Fibroblast of skin of right biceps (primary cell): ENCODE results near the gene HRC.

Experiments used
- DNase-seq: peaks from one replicate; pipeline ENCODE4 v3.0.0-alpha.2; 2013

The HRC gene

DNA sequence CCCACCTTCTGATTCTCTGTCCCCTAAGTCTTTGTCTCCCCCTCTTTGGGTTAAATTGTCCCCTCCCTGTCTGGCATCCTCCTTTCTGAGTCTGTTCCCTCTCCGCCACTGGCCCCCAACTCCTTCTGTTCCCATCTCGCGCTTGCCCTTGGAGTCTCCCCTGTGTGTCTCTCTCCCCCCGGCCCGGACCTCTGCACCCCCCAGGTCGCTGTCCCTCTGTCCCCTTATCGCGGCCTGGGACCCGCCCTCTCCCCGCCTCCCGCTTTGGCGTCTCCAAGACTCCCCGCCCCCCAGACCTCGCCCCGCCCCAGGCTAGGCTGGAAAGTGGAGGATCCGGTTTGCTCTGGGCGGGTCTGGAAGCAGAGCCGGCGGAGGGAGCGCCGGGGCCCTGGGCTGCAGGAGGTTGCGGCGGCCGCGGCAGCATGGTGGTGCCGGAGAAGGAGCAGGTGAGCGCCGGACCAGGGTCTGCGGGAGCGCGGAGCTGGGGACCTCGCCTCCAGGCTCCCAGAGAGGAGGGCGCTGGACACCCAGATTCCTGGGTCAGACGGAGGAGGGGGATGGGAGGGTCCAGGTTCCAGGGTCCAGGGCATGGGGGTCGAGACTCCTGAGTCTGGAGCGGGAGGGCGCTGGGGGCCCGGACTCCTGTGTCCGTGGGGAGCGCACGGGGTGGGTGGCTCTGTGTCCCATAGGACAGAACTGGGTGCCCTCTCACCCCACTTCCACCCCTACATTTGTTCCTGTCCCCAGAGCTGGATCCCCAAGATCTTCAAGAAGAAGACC lies 2.4 kb upstream of the HRC start, which contains the start of gene TRPM4:
Gene TRPM4 (plus strand): TSS at position 348 of the 780 bp plus-strand sequence. CDS start 75 bp downstream, at position 423.
- DNase-seq = peak; percentile 83

DNA sequence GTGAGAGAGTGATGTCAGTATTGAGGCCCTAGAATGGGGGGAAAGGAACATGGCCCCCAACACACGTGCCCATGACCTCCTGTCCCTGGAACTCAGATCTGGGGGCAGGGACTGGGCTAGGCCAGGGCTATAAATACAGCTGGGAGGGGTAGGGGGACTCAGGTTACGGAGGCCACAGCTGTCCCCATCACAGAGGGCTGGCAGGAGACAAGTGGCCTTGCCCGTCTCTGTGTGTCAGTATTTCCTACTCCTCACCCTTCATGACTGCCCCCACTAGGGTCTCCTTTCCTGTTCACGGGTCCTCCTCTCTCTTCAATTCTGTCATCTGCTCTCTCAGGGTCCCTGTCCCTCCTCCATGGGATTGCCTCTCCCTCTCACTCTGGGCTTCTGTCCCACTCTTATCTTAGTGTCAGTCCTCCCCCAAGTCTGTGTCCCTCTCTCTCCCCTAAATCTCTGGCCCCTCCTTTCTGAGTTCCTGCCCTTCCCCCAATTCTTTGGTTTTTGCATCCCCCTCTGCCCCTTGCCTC lies 687 bp upstream of the HRC start:
- no peak for DNase-seq

- no peak for DNase-seq
Observed at GRCh38 chr19:49154279-49154678, 917 bp downstream of the HRC start.

- DNase-seq = no peak
Observed at GRCh38 chr19:49153167-49153809, 1.9 kb downstream of the HRC start.

- DNase-seq = no peak
Observed at GRCh38 chr19:49152119-49152550, 3.1 kb downstream of the HRC start.

DNA sequence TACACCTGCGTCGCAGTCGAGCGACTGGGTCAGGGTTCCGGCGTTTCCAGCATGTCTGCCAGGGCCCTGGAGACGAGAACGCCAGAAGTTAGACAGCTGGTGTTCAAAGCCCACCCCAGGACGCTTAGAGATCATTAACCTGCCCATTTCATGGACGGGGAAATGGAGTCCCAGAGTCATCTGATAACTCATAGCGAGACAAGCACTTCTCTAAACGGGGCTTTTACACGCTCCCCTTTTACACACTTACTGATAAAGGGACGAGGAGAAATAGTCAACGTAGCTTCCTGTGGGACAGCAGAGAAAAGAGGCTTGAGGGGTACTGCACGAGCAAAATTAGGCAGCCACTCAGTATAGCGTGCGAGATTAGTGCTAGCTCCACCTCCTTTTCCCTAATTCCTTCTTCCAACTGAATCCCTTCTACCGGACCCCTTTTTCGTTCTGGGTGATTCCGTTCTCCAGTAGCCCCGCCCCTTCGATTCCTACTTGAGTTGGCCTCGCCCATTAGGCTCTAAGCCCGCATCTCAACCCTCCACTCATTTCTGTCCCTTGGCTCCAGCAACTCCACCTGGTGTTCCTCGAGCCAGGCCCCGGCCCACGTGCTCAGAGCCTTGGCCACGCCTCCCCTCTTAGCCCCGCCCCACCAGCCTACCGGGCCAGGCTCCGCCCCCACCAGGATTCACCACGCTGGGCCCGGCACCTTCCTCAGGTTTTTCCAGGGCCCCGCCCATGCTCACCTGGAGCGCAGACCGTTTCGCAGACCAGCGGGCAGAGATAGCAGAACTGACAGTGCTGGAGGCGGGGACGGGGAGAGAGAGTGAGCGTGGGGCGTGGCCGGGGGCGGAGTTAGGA lies 3.7 kb downstream of the HRC start:
- peak; percentile 42 for DNase-seq

GRCh38 chr19:49150944-49151243 lies 4.3 kb downstream of the HRC start:
- no peak for DNase-seq

- peak; percentile 83 for DNase-seq
Observed at GRCh38 chr19:49150106-49150943, 4.9 kb downstream of the HRC start.

GRCh38 chr19:49149652-49150105 lies 5.5 kb downstream of the HRC start:
- DNase-seq = peak; percentile 93

- peak; percentile 94 for DNase-seq
Observed at GRCh38 chr19:49148784-49149651, 6.2 kb downstream of the HRC start.

DNA sequence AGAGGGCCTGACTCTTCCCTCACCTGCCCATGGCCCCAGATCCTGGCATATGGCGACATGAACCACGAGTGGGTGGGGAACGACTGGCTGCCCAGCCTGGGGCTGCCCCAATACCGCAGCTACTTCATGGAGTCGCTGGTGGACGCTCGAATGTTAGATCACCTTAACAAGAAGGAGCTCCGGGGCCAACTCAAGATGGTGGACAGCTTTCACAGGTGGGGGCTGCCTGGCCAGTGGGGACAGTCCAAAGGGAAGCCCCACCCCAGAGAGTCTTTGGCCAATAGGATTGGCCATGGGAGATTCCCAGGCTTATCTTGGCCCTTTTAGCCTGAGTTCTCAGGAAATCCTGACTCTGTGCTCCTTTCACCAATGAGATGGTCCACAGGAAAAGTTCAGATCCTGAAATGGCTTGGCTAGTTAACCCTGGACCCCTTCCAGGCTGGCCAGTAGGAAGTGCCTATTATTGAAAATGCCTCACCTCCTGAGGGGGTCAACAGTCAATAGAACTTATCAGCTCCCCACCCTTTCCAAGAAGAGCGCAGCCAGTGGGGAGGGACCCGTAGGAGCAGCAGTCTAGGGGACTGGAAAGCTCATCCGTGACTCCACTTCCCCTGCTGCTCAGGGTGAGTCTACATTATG lies 7.0 kb downstream of the HRC start:
- no peak for DNase-seq

DNA sequence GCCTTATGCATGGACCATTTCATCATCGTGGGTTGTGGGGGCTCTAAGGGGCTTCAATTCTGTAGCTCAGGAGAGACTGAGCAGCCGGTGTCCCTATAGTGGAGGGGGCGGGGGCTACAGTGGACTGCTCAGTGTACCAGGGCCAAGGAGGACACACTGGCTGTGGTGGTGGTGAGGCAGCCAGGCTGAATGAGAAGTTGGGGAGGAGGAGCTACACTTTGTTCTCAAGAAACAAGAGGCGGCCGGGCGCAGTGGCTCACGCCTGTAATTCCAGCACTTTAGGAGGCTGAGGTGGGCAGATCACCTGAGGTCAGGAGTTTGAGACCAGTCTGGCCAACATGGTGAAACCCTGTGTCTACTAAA lies 8.8 kb downstream of the HRC start:
- DNase-seq = peak; percentile 41

- peak; percentile 82 for DNase-seq
Observed at GRCh38 chr19:49145573-49146407, 9.4 kb downstream of the HRC start.

DNA sequence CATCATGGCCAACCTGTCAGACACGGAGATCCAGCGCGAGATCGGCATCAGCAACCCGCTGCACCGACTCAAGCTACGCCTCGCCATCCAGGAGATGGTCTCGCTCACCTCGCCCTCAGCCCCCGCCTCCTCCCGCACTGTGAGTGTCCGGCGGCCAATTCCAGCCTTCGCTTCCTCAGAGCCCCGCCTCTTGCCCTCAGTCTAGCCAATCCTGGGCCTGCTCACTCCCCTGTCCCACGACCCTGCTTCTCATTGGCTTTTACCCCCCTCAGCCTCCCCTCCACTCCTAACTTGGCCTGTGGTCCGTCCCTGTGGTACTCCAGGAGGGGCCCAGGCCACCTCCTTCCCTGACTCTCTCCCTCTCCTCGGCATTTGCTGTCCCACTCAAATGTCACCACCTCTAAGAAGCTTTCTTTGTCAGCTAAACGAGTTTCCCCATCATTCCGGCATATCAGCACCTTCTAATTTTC lies 12.3 kb downstream of the HRC start:
- DNase-seq = peak; percentile 93

- DNase-seq = no peak
Observed at GRCh38 chr19:49141352-49141751, 13.8 kb downstream of the HRC start.

- DNase-seq = no peak
Observed at GRCh38 chr19:49140951-49141350, 14.2 kb downstream of the HRC start.

DNA sequence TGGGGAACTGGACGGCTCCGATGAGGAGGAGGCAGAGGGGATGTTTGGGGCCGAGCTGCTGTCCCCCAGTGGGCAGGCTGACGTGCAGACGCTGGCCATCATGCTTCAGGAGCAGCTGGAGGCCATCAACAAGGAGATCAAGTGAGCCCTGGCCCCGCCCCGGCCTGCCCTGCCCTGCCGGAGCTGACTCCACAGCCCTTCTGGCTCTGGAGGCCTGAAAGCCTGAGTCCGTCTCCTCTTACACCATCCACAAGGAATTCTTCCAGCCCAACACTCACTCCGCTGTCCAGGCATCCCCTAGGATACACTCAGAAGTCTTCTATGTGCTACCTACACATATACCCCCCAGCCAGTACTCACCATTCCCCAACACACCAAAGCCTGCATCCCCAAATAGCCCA lies 18.4 kb downstream of the HRC start:
- DNase-seq = no peak

- DNase-seq = no peak
Observed at GRCh38 chr19:49135686-49136085, 19.5 kb downstream of the HRC start.

DNA sequence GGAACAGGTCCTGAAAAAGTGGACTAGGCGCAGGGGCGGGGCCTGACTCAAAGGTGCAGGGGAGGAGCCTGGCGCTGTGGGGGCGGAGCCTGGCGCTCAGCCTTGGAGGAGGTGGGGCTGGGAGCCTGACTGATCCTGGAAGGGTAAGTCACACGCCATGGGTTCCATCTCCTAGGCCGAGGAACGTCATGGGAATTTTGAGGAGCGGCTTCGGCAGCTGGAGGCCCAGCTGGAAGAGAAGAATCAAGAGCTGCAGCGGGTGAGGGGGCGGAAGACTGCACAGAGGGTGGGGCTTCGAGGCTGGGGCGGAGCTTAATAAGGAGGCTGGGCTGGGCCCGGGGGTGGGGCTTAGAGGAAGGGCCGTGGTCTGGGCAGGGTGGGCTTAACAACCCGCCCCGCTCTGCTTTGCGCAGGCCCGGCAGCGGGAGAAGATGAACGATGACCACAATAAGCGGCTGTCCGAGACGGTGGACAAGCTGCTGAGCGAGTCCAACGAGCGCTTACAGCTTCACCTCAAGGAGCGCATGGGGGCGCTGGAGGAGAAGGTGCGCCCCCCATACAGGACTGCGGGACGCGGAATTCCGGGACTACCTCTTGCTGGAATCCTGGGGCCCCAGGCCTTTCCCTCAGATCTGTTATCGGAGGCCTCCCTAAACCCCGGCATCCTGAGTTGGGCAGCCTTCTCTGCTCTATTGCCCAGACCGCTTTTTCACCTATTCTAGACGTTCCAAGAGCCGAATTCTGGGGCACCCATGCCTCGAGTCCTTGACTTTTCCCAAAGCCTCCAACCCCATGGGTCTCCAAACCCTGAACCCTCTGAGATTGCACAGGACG lies 21.4 kb downstream of the HRC start:
- peak; percentile 56 for DNase-seq
